Stimulated activated CD4-positive, alpha-beta T cell treated with anti-CD3 and anti-CD28 coated beads, Interleukin-4, amount 100 ng/mL, for 48 hours (primary cell): ENCODE data around the gene POLR2E.

ENCODE experiments used
- DNase-seq, 2 donors: peaks; one replicate each; pipeline ENCODE4 v3.0.0-alpha.2; 2020; ENCODE audit warnings: low read depth in 2 of 2

POLR2E gene

DNA sequence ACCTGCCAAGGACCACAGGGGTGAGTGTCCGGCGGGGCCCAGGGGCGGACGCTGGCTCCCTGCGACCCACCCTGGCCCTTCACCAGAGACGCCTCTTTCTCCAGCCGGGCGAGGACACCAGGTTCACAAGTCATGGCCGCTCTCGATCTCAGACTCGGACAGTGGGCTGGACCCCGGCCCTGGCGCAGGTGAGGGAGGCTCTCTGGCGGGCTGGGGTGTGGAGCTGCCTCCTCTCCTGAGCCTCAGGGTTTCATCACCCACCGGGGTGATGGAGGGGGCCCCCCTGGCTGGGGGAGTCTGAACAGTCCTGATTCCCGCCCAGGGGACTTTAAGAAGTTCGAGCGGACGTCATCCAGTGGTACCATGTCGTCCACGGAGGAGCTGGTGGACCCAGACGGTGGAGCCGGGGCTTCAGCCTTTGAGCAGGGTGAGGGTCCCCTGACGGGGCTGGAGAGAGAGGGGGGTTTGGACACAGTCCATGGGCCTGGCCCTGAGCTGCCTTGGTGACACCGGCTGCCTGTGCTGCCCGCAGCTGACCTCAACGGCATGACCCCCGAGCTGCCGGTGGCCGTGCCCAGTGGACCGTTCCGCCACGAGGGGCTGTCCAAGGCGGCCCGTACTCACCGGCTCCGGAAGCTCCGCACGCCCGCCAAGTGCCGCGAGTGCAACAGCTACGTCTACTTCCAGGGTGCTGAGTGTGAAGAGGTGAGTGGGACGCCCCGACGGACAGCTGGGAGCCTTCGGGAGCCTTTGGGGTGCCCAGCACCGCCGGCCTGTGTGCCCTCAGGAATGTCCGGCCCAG, 14.6 kb downstream of the POLR2E start:
- DNase-seq, result no peak

DNA sequence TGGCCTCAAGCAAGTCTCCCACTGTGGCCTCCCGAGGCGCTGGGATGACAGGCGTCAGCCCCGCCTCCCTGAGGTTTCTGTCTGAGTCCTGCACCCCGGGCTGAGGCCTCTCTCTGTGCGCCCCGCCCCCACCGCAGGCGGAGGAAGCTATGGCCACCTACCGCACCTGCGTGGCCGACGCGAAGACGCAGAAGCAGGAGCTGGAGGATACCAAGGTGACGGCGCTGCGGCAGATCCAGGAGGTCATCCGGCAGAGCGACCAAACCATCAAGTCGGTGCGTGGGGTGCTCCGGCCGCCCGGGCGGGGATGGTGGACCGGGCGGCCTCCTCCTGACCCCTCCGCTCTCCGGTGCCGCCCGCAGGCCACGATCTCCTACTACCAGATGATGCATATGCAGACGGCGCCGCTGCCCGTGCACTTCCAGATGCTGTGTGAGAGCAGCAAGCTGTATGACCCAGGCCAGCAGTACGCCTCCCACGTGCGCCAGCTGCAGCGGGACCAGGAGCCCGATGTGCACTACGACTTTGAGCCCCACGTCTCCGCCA, 15.5 kb downstream of the POLR2E start:
- DNase-seq, result peak; percentile 71 to 80

DNA sequence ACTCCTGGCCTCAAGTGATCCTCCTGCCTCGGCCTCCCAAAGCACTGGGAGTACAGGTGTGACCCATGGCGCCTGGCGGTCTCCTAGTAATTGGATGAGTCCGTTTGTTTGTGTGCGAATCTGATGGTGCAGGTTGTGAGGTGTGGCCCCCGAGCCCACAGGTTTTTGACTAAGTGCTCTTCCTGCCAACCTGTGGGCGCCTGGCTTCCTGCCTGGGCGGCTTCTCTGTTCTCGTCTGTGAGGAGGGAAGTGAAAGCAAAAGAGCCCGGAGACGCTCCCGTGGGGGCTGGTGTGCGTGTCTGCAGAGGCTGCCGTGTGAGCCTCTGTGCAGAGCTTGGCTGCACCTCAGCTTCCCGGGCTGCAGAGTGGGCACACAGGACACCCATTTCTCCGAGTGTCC, 18.2 kb downstream of the POLR2E start:
- peak; percentile 80 to 88 for DNase-seq

DNA sequence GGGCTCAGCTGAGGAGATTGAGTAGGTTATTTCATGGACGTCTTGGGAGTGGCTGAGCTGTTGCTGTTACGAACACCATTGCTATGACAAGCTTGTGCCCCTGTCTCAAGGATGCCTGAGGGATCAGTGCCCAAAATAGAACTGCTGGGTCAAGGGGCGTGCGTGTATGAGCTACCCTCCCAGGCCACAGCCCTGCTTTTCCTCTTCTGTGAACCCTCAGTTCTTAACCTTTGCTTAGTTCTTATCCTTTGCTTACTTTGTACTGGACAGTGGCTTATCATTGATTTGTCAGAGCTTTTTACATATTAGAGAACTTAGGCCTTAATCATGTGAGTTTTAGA, 19.2 kb downstream of the POLR2E start:
- DNase-seq, result no peak

DNA sequence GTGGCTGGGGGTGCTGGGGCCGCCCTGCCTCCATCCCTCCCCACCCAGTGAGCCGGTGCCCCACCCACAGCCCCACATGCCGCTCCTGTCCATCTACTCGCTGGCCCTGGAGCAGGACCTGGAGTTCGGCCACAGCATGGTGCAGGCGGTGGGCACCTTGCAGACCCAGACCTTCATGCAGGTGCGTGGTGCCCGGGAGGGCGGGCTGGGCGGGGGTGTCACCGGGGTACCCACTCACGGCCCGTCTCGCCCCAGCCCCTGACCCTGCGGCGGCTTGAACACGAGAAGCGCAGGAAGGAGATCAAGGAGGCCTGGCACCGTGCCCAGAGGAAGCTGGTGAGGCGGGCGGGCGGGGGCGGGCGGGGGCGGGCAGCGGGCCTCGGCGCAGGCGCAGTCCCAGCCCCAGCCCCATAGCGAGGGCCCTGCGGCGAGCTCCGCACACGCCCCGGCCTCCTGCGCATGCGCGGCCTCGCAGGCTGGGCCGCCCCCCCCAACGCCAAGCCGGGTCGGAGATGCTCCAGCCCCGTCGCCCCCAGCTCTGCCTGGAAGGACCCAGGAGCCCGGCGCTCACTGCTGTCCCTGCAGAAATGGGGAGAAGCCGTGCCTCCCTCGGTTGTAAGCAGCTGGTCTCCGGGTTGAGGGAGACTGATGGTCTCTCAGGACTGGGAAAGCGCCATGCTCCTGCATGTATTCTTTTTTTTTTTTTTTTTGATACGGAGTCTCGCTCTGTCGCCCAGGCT, 20.5 kb downstream of the POLR2E start:
- DNase-seq, result peak; percentile 74 to 78

DNA sequence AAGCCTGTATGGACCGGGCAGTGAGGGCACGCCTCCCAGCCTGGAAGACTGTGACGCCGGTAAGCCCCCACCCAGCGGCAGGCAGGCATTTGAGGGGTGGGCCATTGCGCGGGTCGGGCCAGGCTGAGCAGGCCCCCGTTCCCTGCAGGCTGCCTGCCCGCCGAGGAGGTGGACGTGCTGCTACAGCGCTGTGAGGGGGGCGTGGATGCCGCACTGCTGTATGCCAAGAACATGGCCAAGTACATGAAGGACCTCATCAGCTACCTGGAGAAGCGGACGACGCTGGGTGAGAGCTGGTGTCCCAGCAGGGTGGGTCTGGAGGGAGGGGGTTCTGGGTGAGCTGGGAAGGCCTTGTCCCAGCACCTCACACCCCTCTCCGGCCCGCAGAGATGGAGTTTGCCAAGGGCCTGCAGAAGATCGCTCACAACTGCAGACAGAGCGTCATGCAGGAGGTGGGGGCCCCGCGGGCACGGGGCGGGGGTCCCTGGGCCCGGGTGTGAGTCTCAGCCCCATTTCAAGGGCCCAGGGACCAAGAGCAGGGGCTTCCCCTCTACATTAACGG, 21.1 kb downstream of the POLR2E start:
- no peak for DNase-seq

DNA sequence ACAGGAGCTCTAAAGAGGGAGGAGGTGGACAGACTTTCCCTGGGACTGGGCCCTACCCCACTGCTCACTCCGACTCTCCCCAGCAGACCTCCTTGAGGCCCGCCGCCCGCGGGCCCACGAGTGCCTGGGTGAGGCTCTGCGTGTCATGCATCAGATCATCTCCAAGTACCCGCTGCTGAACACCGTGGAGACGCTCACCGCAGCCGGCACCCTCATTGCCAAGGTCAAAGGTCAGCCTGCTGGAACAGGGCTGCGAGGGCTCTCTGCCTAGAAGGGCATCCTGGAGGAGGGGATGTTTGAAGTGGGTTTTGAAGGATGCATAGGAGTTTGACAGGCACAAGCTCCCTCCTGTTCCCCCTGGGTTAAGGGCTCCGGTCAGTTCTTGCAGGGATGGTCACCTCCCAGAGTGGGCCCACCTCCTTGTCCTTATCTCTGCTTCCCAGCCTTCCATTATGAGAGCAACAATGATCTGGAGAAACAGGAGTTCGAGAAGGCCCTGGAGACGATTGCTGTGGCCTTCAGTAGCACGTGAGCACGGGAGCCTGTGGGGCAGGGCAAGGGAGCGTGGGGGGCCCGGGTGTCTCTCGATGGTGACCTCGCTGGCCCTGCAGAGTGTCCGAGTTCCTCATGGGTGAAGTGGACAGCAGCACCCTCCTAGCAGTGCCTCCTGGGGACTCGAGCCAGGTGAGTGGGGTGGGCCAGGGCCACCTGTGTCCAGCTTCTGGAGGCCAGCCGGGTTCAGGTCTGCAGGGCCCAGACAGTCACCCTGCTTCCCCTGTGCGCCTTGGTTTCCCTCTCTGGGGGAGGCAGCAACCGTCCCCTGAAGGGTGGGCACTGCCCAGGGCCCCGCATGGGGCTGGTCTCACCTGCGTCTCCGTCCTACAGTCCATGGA, 21.9 kb downstream of the POLR2E start:
- DNase-seq, result no peak

DNA sequence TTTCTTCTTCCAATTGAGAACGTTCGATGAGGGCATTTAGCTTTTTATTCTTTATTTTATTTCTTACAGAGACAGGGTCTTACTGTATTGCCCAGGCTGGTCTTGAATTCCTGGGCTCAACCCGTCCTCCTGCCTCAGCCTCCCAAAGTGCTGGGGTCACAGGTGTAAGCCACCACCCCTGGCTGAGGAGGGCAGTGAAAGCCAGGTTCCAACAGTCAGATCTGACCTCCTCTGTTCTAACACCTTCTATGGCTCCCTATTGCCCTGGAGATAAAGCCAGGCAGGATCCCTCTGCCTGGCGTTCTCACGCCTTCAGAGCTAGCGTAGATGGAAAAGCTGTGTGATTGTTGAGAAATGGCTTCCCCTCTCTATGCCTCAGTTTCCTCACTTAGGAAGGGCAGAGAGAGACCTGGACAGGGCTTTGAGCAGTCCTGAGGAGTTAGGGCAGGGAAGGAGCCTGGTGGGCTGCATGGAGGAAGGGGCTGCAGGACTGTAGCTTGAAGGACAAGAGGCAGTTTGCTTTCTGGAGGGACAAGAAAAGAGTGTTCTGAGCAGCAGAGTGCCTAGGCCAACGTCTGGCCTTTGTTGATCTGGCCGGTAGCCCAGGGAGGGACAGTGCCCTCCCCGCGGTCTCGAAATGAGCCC, 22.7 kb downstream of the POLR2E start:
- DNase-seq, result no peak

DNA sequence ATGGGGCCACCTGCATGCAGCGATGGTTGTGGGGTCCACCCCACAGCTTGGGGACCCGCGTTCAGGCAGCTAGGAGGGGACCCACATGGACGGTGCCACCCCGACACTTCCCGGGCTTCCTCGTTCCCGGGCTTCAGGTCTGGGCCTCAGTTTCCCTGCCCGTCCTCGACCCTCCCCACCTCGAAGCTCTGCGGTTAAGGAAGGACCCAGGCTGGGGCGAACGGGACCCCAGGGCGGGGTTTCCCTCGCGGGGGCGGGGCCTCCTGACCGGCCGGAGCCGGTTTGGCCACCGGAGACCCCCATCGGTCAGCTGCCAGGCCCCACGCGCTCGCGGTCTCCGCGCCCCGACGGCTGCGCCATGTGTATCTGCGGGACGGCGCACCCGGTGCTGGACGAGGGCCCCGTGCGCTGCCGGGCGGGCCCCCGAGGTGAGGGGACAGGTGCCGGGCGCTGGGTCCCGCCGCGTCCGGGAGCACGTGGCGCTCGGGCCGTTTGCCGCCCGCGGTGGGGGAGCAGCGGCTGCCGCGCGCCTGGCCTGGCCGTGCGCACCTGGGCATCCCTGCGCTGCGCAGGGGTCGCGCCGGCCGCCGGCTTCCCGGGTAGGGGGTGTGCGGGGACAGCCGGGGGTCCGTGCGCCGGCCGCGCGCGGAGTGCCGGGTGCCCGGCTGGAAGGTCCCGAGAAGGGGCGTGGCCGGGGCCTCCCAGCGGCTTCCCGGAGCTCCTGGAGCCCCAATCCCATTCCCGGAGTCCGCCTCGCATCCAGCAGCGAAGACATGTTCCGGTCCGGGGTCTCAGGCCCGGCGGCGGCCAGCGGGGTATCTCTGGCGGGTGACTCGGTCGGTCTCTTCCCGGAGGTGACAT, 24.0 kb downstream of the POLR2E start:
- no peak for DNase-seq

DNA sequence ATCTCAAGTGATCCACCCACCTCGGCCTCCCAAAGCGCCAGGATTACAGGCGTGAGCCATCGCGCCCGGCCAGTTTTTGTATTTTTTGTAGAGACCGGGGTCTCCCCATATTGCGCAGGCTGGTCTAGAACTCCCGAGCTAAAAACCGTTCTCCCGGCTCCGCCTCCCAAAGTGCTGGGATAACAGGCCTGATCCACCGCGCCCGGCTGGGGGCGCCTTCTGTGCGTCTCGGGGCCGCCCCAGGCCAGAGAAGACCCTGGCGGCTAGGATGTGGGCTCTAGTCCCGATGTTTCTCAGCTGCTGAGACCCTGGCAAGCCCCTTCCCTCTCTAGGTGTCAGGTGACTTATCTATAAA, 24.6 kb downstream of the POLR2E start:
- DNase-seq, result no peak

DNA sequence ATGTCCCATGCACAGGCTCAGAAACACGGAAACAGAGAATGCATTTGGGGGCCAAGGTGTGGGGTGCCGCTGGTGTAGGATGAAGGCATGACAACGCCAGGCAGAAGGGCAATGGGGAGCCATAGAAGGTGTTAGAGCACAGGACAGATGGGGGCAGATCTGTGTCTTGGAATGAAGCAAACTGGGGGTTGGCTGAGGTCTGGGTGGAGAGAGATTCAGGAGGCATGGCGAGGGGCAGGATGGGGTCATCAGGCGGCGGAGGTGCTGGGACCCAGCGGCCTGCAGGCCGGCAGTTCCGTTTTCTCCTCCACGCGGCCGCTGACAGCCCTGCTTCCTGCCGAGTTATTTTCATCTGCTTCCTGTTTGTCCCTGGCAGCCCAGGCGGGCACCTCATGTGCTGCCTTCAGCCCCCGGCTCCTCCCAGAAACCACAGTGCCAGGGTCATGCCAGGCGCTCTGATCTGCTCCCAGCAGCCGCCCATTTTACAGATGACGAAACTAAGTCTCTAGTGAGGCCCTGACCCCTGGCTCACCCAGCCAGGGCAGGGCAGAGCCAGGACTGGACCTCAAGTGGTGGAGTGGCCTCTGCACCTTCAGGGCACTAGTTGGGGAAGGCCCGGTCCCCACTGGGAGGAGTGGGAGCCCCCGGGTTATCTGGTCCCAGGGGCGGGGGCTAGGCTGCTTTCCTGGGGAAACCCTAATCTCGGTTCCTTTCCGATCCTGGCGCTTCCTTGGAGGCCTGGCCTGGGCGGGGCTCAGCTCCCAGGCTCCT, 26.0 kb downstream of the POLR2E start:
- peak in 1 of 2 donors; percentile 57 for DNase-seq

DNA sequence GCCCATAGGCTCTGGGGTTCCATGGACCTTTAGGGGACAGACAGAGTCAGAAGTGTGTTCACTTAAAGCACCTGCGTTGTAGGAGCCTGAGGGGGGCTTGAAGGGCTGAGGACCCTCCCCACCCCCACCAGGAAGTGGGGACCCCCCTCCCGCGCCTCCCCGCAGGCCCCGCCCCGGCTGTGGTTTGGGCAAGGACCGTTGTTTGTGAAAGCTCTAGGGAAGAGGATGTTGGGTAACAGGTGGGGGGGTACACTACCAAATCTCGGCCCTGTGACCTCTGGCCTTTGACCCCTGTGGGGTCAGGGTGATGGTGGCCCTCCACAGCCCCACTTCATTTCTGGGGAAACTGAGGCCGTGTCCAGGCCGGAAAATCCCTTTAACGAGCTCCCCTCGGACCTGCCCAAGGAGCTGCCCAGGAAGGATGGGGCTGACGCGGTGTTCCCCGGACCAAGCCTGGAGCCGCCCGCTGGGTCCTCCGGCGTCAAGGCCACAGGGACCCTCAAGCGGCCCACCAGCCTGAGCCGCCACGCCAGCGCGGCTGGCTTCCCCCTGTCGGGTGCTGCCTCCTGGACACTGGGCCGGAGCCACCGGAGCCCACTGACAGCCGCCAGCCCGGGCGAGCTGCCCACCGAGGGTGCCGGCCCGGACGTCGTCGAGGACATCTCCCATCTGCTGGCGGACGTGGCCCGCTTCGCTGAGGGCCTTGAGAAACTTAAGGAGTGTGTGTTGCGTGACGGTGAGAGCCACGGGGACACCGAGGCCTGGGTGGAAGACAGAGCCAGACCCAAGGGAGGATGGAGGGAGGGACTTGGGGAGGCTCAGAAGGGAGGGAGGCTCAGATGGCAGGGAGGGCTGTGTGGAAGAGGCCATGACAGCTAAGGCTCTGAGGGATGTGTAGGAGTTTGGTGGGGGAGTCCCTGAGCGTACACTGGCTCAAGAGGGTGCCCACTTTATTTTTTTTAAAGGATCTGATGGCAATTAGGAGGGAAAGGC, 26.9 kb downstream of the POLR2E start:
- DNase-seq, result no peak

DNA sequence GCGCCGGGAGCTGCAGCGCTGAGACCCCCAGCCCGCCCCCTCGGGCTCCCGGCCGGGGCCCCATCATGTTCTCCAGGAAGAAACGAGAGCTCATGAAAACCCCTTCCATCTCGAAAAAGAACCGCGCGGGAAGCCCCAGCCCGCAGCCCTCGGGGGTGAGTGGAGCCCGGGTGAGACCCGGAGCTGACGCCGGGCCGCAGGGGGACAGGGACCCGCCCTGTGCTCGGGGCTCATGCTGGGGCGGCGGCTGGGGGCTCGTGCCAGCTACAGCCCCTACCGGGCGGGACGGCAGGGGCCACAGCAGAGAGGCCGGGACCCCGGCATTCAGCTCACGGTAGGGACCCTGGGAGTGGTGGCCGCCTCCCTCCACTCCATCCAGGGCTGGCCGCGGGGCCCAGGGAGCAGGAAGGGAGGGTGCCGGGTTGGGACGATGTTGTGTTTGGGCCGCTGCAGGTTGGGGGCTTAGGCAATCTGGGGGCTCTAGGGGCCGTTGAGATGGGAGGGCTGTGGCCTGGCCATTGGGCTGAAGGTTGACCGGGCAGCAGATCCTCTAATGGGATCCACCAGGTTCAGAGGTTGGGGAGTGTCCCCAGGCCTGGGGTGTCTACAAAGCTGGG, 27.7 kb downstream of the POLR2E start:
- no peak for DNase-seq

DNA sequence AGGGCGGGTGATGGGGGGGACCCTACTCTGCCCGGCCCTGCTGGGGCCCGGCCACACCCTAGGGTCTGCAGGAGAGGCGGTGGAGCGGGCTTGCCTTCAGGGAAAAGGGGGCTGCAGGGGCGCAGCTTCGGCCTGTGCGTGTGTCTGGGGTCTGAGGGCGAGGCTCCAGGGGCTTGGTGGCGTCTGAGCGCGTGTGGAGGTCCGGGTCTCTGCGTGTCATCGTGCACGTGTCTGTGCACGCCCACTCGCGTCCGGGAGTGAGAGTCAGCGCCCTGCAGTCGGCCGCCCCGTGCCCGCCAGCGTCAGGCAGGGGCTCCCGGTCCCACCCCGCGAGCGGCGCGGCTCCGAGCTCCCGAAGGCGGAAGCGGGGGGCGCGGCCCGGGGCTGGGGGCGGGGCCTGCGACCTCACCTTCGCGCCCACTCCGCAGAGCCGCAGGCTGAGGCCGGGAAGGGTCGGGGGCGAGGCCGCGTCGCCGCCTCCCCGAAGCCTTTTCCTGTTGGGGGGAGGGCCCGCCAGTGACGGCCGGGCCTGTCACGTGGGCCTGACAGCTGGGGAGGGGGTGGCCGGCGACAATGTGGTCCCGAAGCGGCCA, 28.3 kb downstream of the POLR2E start, which contains the start of gene ARHGAP45:
ARHGAP45 (plus strand) TSS at position 420 of the 593 bp plus-strand sequence. CDS start 239 bp downstream, outside the sequence.
- peak; percentile 69 to 77 for DNase-seq

DNA sequence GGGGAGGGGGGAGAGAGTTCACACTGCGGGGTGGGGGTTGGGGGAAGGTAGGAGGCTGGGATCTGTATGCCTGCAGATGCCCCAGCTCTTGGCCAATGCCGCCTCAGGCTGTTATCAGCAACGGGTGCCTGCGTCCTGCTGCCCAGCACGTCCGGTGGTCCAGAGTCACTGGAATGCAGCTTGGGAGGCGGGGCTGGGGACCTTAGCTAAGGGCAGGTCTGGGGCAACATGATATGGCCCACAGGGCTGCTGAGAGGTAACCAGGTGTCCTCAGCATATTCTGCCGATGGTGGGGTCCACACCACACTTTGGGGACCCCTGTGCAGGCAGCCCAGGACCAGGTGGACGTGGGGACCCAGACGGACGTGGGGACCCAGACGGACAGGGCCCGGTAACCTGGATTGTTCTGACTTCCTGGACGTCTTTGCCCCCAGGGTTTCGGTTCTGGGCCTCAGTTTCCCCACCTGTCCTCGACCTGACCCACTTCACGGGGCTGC, 28.9 kb downstream of the POLR2E start:
- no peak for DNase-seq

DNA sequence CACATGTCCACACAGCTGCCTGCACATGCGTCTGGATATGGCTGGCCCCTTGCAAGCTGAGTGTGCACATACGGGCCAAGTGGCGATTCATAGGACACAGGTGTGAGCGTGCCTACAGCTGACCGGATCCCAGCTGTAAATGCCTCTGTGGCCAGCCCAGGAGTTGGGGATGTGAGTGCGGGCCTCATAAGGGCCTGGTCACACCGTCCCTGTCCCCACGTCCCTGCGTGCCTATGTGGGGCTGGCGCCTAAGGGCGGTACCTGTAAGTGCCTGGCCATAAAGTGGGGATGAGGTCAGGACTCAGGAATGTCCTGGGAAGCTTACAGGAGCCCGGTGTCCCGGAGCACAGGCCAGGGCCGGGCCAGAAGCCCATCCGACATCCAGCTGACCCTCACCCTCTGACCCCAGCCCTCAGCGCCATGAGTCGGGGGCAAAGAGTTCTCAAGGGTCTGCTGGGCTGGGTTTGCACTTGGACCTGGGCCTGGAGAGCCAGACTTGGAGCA, 29.5 kb downstream of the POLR2E start:
- no peak for DNase-seq
